BLaER1 (cell line): ENCODE data around the gene UBE2J2.
A peak's percentile ranks its signal among the peaks of the same experiment; 100 is the strongest.
"Not testable (repeated sequence)": the region's sequence is repeated elsewhere in the genome, so short reads cannot be mapped to it uniquely, and the experiment has no call there.

Experiments used
- H3K27ac ChIP-seq: shearing (Covaris generic); formaldehyde crosslinking; 2 replicates; pipeline ENCODE4 v1.8.1; 2022
- H3K27me3 ChIP-seq: shearing (Covaris generic); formaldehyde crosslinking; 2 replicates; pipeline ENCODE4 v1.8.1; 2022
- H3K36me3 ChIP-seq: shearing (Covaris generic); formaldehyde crosslinking; 2 replicates; pipeline ENCODE4 v1.8.1; 2022
- H3K4me1 ChIP-seq: shearing (Covaris generic); formaldehyde crosslinking; 2 replicates; pipeline ENCODE4 v1.8.1; 2022
- H3K4me2 ChIP-seq: shearing (Covaris generic); formaldehyde crosslinking; 2 replicates; pipeline ENCODE4 v1.8.1; 2022
- H3K4me3 ChIP-seq: shearing (Covaris generic); formaldehyde crosslinking; 2 replicates; pipeline ENCODE4 v1.8.1; 2022
- H3K9ac ChIP-seq: shearing (Covaris generic); formaldehyde crosslinking; 2 replicates; pipeline ENCODE4 v1.8.1; 2022
- H3K9me3 ChIP-seq: shearing (Covaris generic); formaldehyde crosslinking; 2 replicates; pipeline ENCODE4 v1.8.1; 2022
- H4K20me1 ChIP-seq: shearing (Covaris generic); formaldehyde crosslinking; 2 replicates; pipeline ENCODE4 v1.8.1; 2022
- Cebpa-rat ChIP-seq: shearing (Covaris generic); IDR thresholded peaks from 2 replicates; pipeline ENCODE4 v1.8.1; 2022

Gene UBE2J2

GRCh38 chr1:1259540-1259939 is 14.1 kb downstream of the UBE2J2 start:
- Histone ChIP-seq H3K36me3 (peaks cover 63% of the 10 kb centered on the region), H3K4me1 (peaks cover 88% of the 10 kb centered on the region), H3K27me3 (no peaks in the 10 kb centered on the region), H3K9ac (peak overlapping the region; percentile 59), H3K4me3 (no peak overlapping the region), H3K27ac (peak overlapping the region; percentile 65), H3K9me3 (no peaks in the 10 kb centered on the region; the same call in 1 of the 2 replicates), H4K20me1 (peaks cover 90% of the 10 kb centered on the region), H3K4me2 (peak overlapping the region; percentile 80)
- TF ChIP-seq Cebpa-rat: no peak

- Histone ChIP-seq H3K4me1 (peaks cover 92% of the 10 kb centered on the region), H3K36me3 (peaks cover 63% of the 10 kb centered on the region), H3K27me3 (no peaks in the 10 kb centered on the region), H3K27ac (peak overlapping the region; percentile 65; the same call in 1 of the 2 replicates), H3K9me3 (no peaks in the 10 kb centered on the region; the same call in 1 of the 2 replicates), H3K4me3 (no peak overlapping the region), H3K4me2 (peak overlapping the region; percentile 80), H3K9ac (peak overlapping the region; percentile 59; the same call in 1 of the 2 replicates), H4K20me1 (peaks cover 90% of the 10 kb centered on the region)
- no peak for TF ChIP-seq Cebpa-rat
These were observed 14.6 kb downstream of the UBE2J2 start for GRCh38 chr1:1259119-1259488.

GRCh38 chr1:1256956-1257871 is 16.4 kb downstream of the UBE2J2 start:
- no peak for TF ChIP-seq Cebpa-rat
- H3K4me2 ChIP-seq: peak overlapping the region; percentile 95
- H3K36me3 ChIP-seq: peaks cover 63% of the 10 kb centered on the region
- H3K9ac ChIP-seq: 0 out of 2 replicates have a peak overlapping the region, but pooled peaks have one; percentile 19
- no peaks in the 10 kb centered on the region; the same call in 1 of the 2 replicates for H3K9me3 ChIP-seq
- no peaks in the 10 kb centered on the region for H3K27me3 ChIP-seq
- H4K20me1 ChIP-seq: peaks cover 90% of the 10 kb centered on the region
- no peak overlapping the region for H3K4me3 ChIP-seq
- peaks cover 99% of the 10 kb centered on the region for H3K4me1 ChIP-seq
- H3K27ac ChIP-seq: peak overlapping the region; percentile 82

- peaks cover 64% of the 10 kb centered on the region for H3K36me3 ChIP-seq
- peak overlapping the region; percentile 82 for H3K27ac ChIP-seq
These were observed 18.0 kb downstream of the UBE2J2 start for GRCh38 chr1:1255611-1256010.

GRCh38 chr1:1255078-1255477 is 18.6 kb downstream of the UBE2J2 start:
- Histone ChIP-seq H3K4me3 (peak overlapping the region; percentile 51), H3K9me3 (no peaks in the 10 kb centered on the region; the same call in 1 of the 2 replicates), H3K36me3 (peaks cover 64% of the 10 kb centered on the region), H3K4me1 (peaks cover 99% of the 10 kb centered on the region), H4K20me1 (peaks cover 79% of the 10 kb centered on the region), H3K27me3 (no peaks in the 10 kb centered on the region), H3K4me2 (peak overlapping the region; percentile 95), H3K9ac (peak overlapping the region; percentile 75), H3K27ac (peak overlapping the region; percentile 82)
- TF ChIP-seq Cebpa-rat: no peak

More at GRCh38 chr1:1255611-1256010, 18.0 kb downstream of the UBE2J2 start:
- H4K20me1 ChIP-seq: peaks cover 82% of the 10 kb centered on the region
- H3K9me3 ChIP-seq: no peaks in the 10 kb centered on the region; the same call in 1 of the 2 replicates
- peak overlapping the region; percentile 51 for H3K4me3 ChIP-seq
- no peak for TF ChIP-seq Cebpa-rat
- peaks cover 99% of the 10 kb centered on the region for H3K4me1 ChIP-seq
- H3K4me2 ChIP-seq: peak overlapping the region; percentile 95
- no peaks in the 10 kb centered on the region for H3K27me3 ChIP-seq
- H3K9ac ChIP-seq: peak overlapping the region; percentile 75

- Histone ChIP-seq H3K4me2 (peak overlapping the region; percentile 95), H3K27me3 (no peaks in the 10 kb centered on the region)
- TF ChIP-seq Cebpa-rat: no peak
These were observed 19.0 kb downstream of the UBE2J2 start for GRCh38 chr1:1254667-1254998.

GRCh38 chr1:1253972-1254666 is 19.5 kb downstream of the UBE2J2 start:
- Histone ChIP-seq H3K4me3 (no peak overlapping the region), H3K27ac (peak overlapping the region; percentile 82), H3K9me3 (no peaks in the 10 kb centered on the region; the same call in 1 of the 2 replicates), H3K36me3 (peaks cover 61% of the 10 kb centered on the region), H3K4me2 (peak overlapping the region; percentile 95), H4K20me1 (peaks cover 76% of the 10 kb centered on the region), H3K4me1 (peaks cover 98% of the 10 kb centered on the region), H3K27me3 (no peaks in the 10 kb centered on the region), H3K9ac (peak overlapping the region; percentile 75)
- no peak for TF ChIP-seq Cebpa-rat

More at GRCh38 chr1:1254667-1254998, 19.0 kb downstream of the UBE2J2 start:
- Histone ChIP-seq H3K9ac (peak overlapping the region; percentile 75), H3K9me3 (no peaks in the 10 kb centered on the region; the same call in 1 of the 2 replicates), H4K20me1 (peaks cover 77% of the 10 kb centered on the region), H3K4me1 (peaks cover 99% of the 10 kb centered on the region), H3K36me3 (peaks cover 64% of the 10 kb centered on the region), H3K4me3 (no peak overlapping the region), H3K27ac (peak overlapping the region; percentile 82)

- Histone ChIP-seq H3K4me3 (no peak overlapping the region), H3K27ac (no peak overlapping the region), H3K9me3 (no peaks in the 10 kb centered on the region; the same call in 1 of the 2 replicates), H4K20me1 (peaks cover 72% of the 10 kb centered on the region), H3K36me3 (peaks cover 53% of the 10 kb centered on the region), H3K9ac (no peak overlapping the region), H3K27me3 (peaks cover 4% of the 10 kb centered on the region), H3K4me2 (peak overlapping the region; percentile 49), H3K4me1 (peaks cover 90% of the 10 kb centered on the region)
- TF ChIP-seq Cebpa-rat: no peak
These were observed 20.3 kb downstream of the UBE2J2 start for GRCh38 chr1:1253314-1253713.

GRCh38 chr1:1250786-1251284 is 22.8 kb downstream of the UBE2J2 start:
- Histone ChIP-seq H3K4me3 (no peak overlapping the region), H3K27me3 (peaks cover 29% of the 10 kb centered on the region), H3K27ac (peak overlapping the region; percentile 78), H3K36me3 (peaks cover 35% of the 10 kb centered on the region), H3K9me3 (no peaks in the 10 kb centered on the region), H3K4me2 (peak overlapping the region; percentile 94), H3K4me1 (peaks cover 85% of the 10 kb centered on the region), H3K9ac (peak overlapping the region; percentile 48), H4K20me1 (peaks cover 79% of the 10 kb centered on the region)
- no peak for TF ChIP-seq Cebpa-rat

GRCh38 chr1:1248009-1248913 is 25.4 kb downstream of the UBE2J2 start:
- H3K9me3 ChIP-seq, H3K9ac ChIP-seq, H3K27ac ChIP-seq, H3K4me2 ChIP-seq, H3K4me3 ChIP-seq: not testable (repeated sequence)
- peaks cover 71% of the 10 kb centered on the region for H4K20me1 ChIP-seq
- peaks cover 14% of the 10 kb centered on the region for H3K36me3 ChIP-seq
- peaks cover 75% of the 10 kb centered on the region for H3K4me1 ChIP-seq
- H3K27me3 ChIP-seq: peaks cover 43% of the 10 kb centered on the region
